HG02970 (cell line): ENCODE results near the gene QRICH1.

Experiments used
- ATAC-seq: cut with Tn5 transposase; IDR thresholded peaks from one replicate; pipeline ENCODE4 v1.9.1; 2021; ENCODE audit warnings: mild to moderate bottlenecking, moderate library complexity, moderate number of reproducible peaks; ENCODE audit not compliant: unreplicated experiment, low FRiP score

The QRICH1 gene

GRCh38 chr3:49035281-49035680, 58.6 kb downstream of the QRICH1 start:
- ATAC-seq: no peak

- ATAC-seq: no peak
These were observed 59.2 kb downstream of the QRICH1 start for GRCh38 chr3:49034650-49035049.

GRCh38 chr3:49032646-49033304, 61.1 kb downstream of the QRICH1 start:
- no peak for ATAC-seq

GRCh38 chr3:49030321-49030720, 63.5 kb downstream of the QRICH1 start:
- ATAC-seq: no peak

- ATAC-seq: no peak
These were observed 64.3 kb downstream of the QRICH1 start for GRCh38 chr3:49029563-49029884.

GRCh38 chr3:49028673-49029562, 65.0 kb downstream of the QRICH1 start, which contains the start of gene IMPDH2:
TSS of gene IMPDH2 (minus strand) at chr3:49029398. CDS start at chr3:49029350, 48 bp downstream.
- ATAC-seq: peak; percentile 92

GRCh38 chr3:49028298-49028672, 65.6 kb downstream of the QRICH1 start:
- ATAC-seq: no peak

- no peak for ATAC-seq
These were observed 66.2 kb downstream of the QRICH1 start for GRCh38 chr3:49027634-49028033.

- no peak for ATAC-seq
These were observed 67.3 kb downstream of the QRICH1 start for GRCh38 chr3:49026536-49026935.

- no peak for ATAC-seq
These were observed 67.9 kb downstream of the QRICH1 start for GRCh38 chr3:49025793-49026520.

- no peak for ATAC-seq
These were observed 68.7 kb downstream of the QRICH1 start for GRCh38 chr3:49025005-49025792.

GRCh38 chr3:49024449-49024848, 69.4 kb downstream of the QRICH1 start:
- no peak for ATAC-seq

- no peak for ATAC-seq
These were observed 70.1 kb downstream of the QRICH1 start for GRCh38 chr3:49023775-49024174.

- ATAC-seq: no peak
These were observed 71.1 kb downstream of the QRICH1 start for GRCh38 chr3:49022688-49023171.

GRCh38 chr3:49021813-49022687, 71.8 kb downstream of the QRICH1 start, which contains the start of gene NDUFAF3:
TSS of gene NDUFAF3 (plus strand) at chr3:49022121. CDS start at chr3:49022145, 24 bp downstream.
- ATAC-seq: peak; percentile 54

- peak; percentile 48 for ATAC-seq
These were observed 72.6 kb downstream of the QRICH1 start for GRCh38 chr3:49021213-49021812.

- ATAC-seq: peak; percentile 7
These were observed 73.3 kb downstream of the QRICH1 start for GRCh38 chr3:49020330-49021212.

- no peak for ATAC-seq
These were observed 73.9 kb downstream of the QRICH1 start for GRCh38 chr3:49019941-49020329.
